ENCODE results near the gene RGR. TPM values are rescaled to one million over a fixed set of nuclear protein-coding genes. Genes with fewer than 3 reads are reported as not detected.

RGR gene
- total and polyA plus RNA-seq, 2 experiments from 2014 or later: not detected

DNA sequence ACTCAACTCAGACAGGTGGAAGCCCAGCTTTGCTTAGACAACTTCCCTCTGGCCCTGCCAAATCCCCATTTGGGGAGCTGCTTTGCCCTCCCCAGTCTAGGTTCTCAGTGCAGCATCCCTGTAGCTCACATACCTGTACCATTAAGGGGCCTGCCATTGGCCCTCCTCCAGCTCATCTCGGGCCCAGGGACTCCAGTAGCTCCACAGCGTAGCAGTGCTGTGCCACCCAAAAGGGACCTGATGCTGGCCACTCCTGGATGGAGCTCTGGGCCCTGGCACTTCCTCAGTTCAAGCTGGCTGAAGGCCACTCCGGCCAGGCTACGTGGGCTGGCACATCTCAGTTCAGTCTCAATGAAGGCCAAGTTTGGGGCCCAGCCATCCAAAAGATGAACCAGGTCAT lies 10.9 kb upstream of the RGR start:
- no peaks in the 10 kb centered on the region for H3K9me3 Mint-ChIP-seq
- Histone ChIP-seq H3K36me3 (ENCODE audit: insufficient read depth) (no peaks in the 10 kb centered on the region), H3K27ac (ENCODE audit: low read depth) (no peak overlapping the region), H3K4me3 (no peak overlapping the region), H3K9me2 (ENCODE audit: insufficient read depth) (peaks cover 4% of the 10 kb centered on the region; the same call in 1 of the 2 replicates), H2AFZ (no peak overlapping the region), H3K79me2 (replicated peaks; ENCODE audit: insufficient read depth) (no peaks in the 10 kb centered on the region), H3K27me3 (ENCODE audit: insufficient read depth) (peaks cover 8% of the 10 kb centered on the region; the same call in 1 of the 2 replicates), H3K4me1 (ENCODE audit: insufficient read depth) (no peaks in the 10 kb centered on the region; the same call in 1 of the 2 replicates), H3F3A (replicated peaks; ENCODE audit: low read depth) (no peaks in the 10 kb centered on the region), H4K20me1 (replicated peaks; ENCODE audit: insufficient read depth) (no peaks in the 10 kb centered on the region), H3K4me2 (no peak overlapping the region)
- ATAC-seq (no peak), DNase-seq (ENCODE audit: low spot score) (no peak)
- peaks cover 3% of the 10 kb centered on the region; the same call in 1 of the 3 replicates for H3K4me1 Mint-ChIP-seq
- no peak overlapping the region for H3K4me3 Mint-ChIP-seq
- H3K36me3 Mint-ChIP-seq (ENCODE audit: low read depth): no peaks in the 10 kb centered on the region
- H3K27me3 Mint-ChIP-seq (ENCODE audit: insufficient read depth, low read depth, poor library complexity): peaks cover 10% of the 10 kb centered on the region
- TF ChIP-seq NANOG (IDR thresholded peaks at IDR 0.05; ENCODE audit: borderline replicate concordance) (no peak), CTCF (conservative IDR thresholded peaks at IDR 0.05; ENCODE audit: low read depth in 2 of 2) (no peak), JUNB (IDR thresholded peaks at IDR 0.05; ENCODE audit: unreplicated experiment) (no peak), CREB1 (CRISPR knock-in tag; IDR thresholded peaks at IDR 0.05; ENCODE audit: low read depth) (no peak), POLR2AphosphoS5 (IDR thresholded peaks at IDR 0.05; ENCODE audit: low read depth) (no peak), ZNF331 (CRISPR knock-in tag; IDR thresholded peaks at IDR 0.05; ENCODE audit: low read depth) (no peak), STAT1 (IDR thresholded peaks at IDR 0.05; ENCODE audit: unreplicated experiment) (no peak), EZH2phosphoT487 (IDR thresholded peaks at IDR 0.05; ENCODE audit: unreplicated experiment) (no peak), ZNF114 (CRISPR knock-in tag; IDR thresholded peaks at IDR 0.05) (no peak), REST (IDR thresholded peaks at IDR 0.05; ENCODE audit: unreplicated experiment) (no peak), EZH2 (IDR thresholded peaks at IDR 0.05; ENCODE audit: low read depth, unreplicated experiment) (no peak)
- TF ChIP-seq, protein P1, sequence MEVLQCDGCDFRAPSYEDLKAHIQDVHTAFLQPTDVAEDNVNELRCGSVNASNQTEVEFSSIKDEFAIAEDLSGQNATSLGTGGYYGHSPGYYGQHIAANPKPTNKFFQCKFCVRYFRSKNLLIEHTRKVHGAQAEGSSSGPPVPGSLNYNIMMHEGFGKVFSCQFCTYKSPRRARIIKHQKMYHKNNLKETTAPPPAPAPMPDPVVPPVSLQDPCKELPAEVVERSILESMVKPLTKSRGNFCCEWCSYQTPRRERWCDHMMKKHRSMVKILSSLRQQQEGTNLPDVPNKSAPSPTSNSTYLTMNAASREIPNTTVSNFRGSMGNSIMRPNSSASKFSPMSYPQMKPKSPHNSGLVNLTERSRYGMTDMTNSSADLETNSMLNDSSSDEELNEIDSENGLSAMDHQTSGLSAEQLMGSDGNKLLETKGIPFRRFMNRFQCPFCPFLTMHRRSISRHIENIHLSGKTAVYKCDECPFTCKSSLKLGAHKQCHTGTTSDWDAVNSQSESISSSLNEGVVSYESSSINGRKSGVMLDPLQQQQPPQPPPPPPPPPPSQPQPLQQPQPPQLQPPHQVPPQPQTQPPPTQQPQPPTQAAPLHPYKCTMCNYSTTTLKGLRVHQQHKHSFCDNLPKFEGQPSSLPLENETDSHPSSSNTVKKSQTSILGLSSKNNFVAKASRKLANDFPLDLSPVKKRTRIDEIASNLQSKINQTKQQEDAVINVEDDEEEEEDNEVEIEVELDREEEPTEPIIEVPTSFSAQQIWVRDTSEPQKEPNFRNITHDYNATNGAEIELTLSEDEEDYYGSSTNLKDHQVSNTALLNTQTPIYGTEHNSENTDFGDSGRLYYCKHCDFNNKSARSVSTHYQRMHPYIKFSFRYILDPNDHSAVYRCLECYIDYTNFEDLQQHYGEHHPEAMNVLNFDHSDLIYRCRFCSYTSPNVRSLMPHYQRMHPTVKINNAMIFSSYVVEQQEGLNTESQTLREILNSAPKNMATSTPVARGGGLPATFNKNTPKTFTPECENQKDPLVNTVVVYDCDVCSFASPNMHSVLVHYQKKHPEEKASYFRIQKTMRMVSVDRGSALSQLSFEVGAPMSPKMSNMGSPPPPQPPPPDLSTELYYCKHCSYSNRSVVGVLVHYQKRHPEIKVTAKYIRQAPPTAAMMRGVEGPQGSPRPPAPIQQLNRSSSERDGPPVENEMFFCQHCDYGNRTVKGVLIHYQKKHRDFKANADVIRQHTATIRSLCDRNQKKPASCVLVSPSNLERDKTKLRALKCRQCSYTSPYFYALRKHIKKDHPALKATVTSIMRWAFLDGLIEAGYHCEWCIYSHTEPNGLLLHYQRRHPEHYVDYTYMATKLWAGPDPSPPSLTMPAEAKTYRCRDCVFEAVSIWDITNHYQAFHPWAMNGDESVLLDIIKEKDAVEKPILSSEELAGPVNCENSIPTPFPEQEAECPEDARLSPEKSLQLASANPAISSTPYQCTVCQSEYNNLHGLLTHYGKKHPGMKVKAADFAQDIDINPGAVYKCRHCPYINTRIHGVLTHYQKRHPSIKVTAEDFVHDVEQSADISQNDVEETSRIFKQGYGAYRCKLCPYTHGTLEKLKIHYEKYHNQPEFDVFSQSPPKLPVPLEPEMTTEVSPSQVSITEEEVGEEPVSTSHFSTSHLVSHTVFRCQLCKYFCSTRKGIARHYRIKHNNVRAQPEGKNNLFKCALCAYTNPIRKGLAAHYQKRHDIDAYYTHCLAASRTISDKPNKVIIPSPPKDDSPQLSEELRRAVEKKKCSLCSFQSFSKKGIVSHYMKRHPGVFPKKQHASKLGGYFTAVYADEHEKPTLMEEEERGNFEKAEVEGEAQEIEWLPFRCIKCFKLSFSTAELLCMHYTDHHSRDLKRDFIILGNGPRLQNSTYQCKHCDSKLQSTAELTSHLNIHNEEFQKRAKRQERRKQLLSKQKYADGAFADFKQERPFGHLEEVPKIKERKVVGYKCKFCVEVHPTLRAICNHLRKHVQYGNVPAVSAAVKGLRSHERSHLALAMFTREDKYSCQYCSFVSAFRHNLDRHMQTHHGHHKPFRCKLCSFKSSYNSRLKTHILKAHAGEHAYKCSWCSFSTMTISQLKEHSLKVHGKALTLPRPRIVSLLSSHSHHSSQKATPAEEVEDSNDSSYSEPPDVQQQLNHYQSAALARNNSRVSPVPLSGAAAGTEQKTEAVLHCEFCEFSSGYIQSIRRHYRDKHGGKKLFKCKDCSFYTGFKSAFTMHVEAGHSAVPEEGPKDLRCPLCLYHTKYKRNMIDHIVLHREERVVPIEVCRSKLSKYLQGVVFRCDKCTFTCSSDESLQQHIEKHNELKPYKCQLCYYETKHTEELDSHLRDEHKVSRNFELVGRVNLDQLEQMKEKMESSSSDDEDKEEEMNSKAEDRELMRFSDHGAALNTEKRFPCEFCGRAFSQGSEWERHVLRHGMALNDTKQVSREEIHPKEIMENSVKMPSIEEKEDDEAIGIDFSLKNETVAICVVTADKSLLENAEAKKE (CRISPR knock-in tag; IDR thresholded peaks at IDR 0.05): no peak
- TF ChIP-seq, protein P2, sequence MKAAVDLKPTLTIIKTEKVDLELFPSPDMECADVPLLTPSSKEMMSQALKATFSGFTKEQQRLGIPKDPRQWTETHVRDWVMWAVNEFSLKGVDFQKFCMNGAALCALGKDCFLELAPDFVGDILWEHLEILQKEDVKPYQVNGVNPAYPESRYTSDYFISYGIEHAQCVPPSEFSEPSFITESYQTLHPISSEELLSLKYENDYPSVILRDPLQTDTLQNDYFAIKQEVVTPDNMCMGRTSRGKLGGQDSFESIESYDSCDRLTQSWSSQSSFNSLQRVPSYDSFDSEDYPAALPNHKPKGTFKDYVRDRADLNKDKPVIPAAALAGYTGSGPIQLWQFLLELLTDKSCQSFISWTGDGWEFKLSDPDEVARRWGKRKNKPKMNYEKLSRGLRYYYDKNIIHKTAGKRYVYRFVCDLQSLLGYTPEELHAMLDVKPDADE (IDR thresholded peaks at IDR 0.05): no peak
- H3K27ac Mint-ChIP-seq: no peak overlapping the region
